Prostate gland (tissue), 2 donors: Measurements from ENCODE around the gene SNX10. TPM values are rescaled to one million over a fixed set of nuclear protein-coding genes. Genes with fewer than 3 reads are reported as not detected.

Source experiments
- DNase-seq: peaks from one replicate; pipeline ENCODE4 v3.0.0-alpha.2; 2019; ENCODE audit warnings: low spot score
- H3K27ac ChIP-seq, 2 donors: fragments of 200-600 bp; sonication (generic); 2 replicates each; pipeline ENCODE4 v1.5.1; 2017 to 2019
- H3K27me3 ChIP-seq: fragments of 200-600 bp; sonication (generic); replicated peaks from 2 replicates; pipeline ENCODE4 v1.5.1; 2019; ENCODE audit not compliant: insufficient read depth
- H3K36me3 ChIP-seq, 2 donors: fragments of 200-600 bp; sonication (generic); 1 replicate in 1 of 2; 2 replicates in 1 of 2; pipeline versions ENCODE4 v1.5.1 to v1.8.1; 2017 to 2019
- H3K4me1 ChIP-seq: fragments of 200-600 bp; sonication (generic); replicated peaks from 2 replicates; pipeline ENCODE4 v1.5.1; 2019
- H3K4me3 ChIP-seq, 2 donors: fragments of 200-600 bp; sonication (generic); 2 replicates each; pipeline ENCODE4 v1.5.1; 2017 to 2019
- H3K9me3 ChIP-seq: fragments of 200-600 bp; sonication (generic); 2 replicates; pipeline ENCODE4 v1.5.1; 2017
- POLR2A ChIP-seq: fragments of 450-650 bp; IDR thresholded peaks from one replicate; pipeline ENCODE4 v1.6.1; 2016; ENCODE audit warnings: antibody characterized with exemption, mild to moderate bottlenecking
- POLR2AphosphoS5 ChIP-seq: sonication (generic); formaldehyde crosslinking; IDR thresholded peaks from one replicate; pipeline ENCODE4 v1.6.1; 2017; ENCODE audit warnings: antibody characterized with exemption
- WGBS: methylation state at CpG from one replicate; pipeline ENCODE4 v1.1.5; 2018; 5-methylcytosine and 5-hydroxymethylcytosine counted together
- intact Hi-C: fragments of 100-400 bp; cut with DNase I; formaldehyde crosslinking; loops from one replicate; pipeline ENCODE4 v1.14.2; 2022
- total RNA-seq, 2 donors: library from RNA; depleted of rRNA; stranded (reverse); fragments of >200 nt; gene quantifications; one replicate each; pipeline ENCODE4 v1.1.0, GENCODE V29; 2016
- TF ChIP-seq, protein P1 (sequence below), 4 experiments: fragments of 200-600 bp in 2 of 4; fragments of 450-650 bp in 2 of 4; sonication (generic) in 2 of 4; IDR thresholded peaks; 1 replicate in 3 of 4; 2 replicates in 1 of 4; pipeline ENCODE4 v1.5.1; 2016 to 2019; ENCODE audit warnings: antibody characterized with exemption in 4 of 4, mild to moderate bottlenecking in 2 of 4, moderate library complexity in 2 of 4

The SNX10 gene
- total RNA-seq, 2 donors from 2014 or later: 4.7 to 6.8 TPM

DNA sequence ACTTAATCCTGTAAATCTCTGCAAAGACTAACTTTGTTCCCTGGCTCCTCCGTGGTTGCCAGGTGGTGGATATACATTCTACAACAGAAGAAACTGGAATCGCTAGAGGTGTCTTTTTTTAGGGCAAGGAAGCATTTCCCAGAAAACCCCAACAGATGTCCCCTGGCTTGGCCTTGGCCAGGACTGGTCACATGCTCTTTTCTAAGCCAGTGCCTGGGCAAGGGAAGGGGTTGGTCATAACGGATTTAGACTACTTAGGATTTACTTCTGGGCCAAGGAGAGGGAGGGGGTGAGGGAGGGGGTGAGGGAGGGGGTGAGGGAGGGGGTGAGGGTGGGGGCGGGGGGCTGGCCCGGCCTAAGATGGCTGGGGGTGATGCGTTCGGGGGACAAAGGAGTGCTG, 105.7 kb downstream of the SNX10 start:
- no peak for DNase-seq
- Histone ChIP-seq H3K27ac (no peak overlapping the region), H3K9me3 (no peaks in the 10 kb centered on the region), H3K27me3 (no peaks in the 10 kb centered on the region), H3K4me3 (no peak overlapping the region), H3K36me3 (no peaks in the 10 kb centered on the region), H3K4me1 (no peaks in the 10 kb centered on the region)
- TF ChIP-seq POLR2AphosphoS5: no peak
- no peak for TF ChIP-seq POLR2A
- TF ChIP-seq, protein P1, sequence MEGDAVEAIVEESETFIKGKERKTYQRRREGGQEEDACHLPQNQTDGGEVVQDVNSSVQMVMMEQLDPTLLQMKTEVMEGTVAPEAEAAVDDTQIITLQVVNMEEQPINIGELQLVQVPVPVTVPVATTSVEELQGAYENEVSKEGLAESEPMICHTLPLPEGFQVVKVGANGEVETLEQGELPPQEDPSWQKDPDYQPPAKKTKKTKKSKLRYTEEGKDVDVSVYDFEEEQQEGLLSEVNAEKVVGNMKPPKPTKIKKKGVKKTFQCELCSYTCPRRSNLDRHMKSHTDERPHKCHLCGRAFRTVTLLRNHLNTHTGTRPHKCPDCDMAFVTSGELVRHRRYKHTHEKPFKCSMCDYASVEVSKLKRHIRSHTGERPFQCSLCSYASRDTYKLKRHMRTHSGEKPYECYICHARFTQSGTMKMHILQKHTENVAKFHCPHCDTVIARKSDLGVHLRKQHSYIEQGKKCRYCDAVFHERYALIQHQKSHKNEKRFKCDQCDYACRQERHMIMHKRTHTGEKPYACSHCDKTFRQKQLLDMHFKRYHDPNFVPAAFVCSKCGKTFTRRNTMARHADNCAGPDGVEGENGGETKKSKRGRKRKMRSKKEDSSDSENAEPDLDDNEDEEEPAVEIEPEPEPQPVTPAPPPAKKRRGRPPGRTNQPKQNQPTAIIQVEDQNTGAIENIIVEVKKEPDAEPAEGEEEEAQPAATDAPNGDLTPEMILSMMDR (IDR thresholded peaks at IDR 0.05): no peak
- intact Hi-C loops: no loop called here
- 38% methylated on average over 7 of the region's 7 CpGs for WGBS

DNA sequence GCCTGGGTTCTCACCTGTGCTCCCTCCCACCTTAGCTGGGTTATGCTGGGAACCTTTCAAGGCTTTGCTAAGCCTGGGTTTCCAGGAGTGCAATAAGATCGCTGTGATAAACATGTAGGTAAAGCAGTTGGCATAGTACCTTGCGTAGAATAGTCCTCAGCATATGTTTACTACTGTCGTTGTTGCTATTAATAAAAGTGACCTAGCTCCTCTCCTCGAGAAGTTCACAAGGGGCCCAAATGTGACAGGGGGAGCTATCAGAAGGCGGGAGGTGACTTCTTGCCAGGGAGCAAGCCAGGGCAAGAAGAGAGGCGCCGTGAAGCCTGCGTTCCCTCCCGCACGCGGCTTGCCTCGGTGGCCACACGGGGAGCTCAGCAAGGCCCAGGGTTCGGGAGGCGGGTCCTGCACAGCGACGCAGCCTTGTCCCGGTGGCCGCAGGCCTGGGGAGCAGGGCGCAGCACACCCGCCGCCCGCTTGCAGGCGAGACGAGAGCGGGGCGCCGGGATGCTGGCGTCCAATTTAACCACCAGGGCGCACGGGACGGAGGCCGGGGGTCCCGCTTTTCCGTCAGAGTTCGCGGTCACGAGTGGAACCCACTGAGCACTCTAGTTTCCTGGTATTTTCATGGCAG, 106.2 kb downstream of the SNX10 start:
- whole genome bisulfite sequencing: 9% methylated on average over 10 of the region's 38 CpGs
- H3K27ac ChIP-seq: peak overlapping the region; percentile 64 to 66
- H3K4me1 ChIP-seq: no peaks in the 10 kb centered on the region
- no peaks in the 10 kb centered on the region for H3K9me3 ChIP-seq
- no peaks in the 10 kb centered on the region for H3K36me3 ChIP-seq
- DNase-seq: peak; percentile 20
- TF ChIP-seq POLR2A (no peak), POLR2AphosphoS5 (no peak)
- TF ChIP-seq, protein P1 (IDR thresholded peaks at IDR 0.05): no peak
- intact Hi-C loops: no loop called here
- H3K27me3 ChIP-seq: no peaks in the 10 kb centered on the region
- peak overlapping the region; percentile 44 to 57 for H3K4me3 ChIP-seq

DNA sequence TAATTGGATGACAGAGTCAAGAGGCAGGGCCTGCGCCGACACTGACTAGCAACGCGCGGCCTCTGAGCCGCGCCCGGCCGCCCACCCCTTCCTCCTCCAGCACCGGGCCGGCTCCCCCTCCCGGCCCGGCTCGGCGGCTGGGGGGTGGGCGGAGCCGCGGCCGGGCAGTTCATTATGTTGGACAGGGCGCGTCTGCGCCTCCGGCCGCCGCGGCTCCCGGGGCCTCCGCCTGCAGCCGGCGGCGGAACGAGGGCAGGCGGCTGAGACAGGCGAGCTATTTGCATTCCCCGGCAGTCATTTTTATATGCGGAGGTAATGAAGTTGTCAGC, 106.7 kb downstream of the SNX10 start:
- TF ChIP-seq, protein P1 (IDR thresholded peaks at IDR 0.05): peak in 1 of 4 experiments; percentile 1
- TF ChIP-seq POLR2AphosphoS5 (no peak), POLR2A (peak; percentile 23)
- Histone ChIP-seq H3K36me3 (no peaks in the 10 kb centered on the region), H3K4me1 (no peaks in the 10 kb centered on the region), H3K4me3 (peak overlapping the region; percentile 44 to 57), H3K27ac (peak overlapping the region; percentile 64 to 66), H3K9me3 (no peaks in the 10 kb centered on the region), H3K27me3 (no peaks in the 10 kb centered on the region)
- under 1% methylated on average over 36 of the region's 36 CpGs for WGBS
- peak; percentile 35 for DNase-seq
- intact Hi-C loops: no loop called here

DNA sequence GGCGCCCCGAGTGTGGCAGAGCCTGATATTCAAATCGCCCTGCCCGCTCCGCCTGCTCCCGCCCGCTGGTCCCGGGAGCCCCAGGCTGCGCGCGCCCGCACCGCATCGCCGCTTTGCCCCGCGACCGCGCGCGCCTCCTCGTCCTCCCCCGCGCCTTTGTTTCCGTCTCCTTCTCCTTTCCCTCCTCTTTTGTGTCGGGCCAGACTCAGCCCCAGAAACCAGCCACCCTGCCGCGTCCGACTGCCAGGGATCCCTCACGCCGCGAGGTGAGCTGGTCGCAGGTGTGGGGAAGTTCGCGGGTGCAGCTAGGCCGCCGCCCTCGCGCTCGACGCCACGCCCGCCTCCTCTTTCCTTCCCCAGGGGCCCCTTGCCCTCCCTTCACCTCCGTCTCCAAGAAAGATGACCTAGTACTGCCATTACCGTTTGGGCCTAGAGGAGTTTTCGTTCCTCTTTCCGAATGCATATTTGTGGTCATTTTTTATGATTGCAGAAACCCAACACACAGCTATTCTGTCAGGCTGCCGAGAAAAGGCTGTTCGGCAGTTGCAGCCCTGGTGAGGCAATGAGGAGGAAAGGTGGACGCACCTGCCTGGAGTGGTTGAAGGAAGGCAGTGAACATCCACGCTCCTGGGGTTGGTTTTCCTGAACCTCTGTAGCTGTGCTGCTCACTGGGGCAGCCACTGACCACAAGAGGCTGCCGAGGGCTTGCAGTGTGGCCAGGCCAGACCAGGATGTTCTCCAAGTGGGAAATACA, 107.3 kb downstream of the SNX10 start:
- intact Hi-C loops: no loop called here
- Histone ChIP-seq H3K9me3 (no peaks in the 10 kb centered on the region), H3K27me3 (no peaks in the 10 kb centered on the region), H3K4me1 (no peaks in the 10 kb centered on the region), H3K4me3 (peak overlapping the region; percentile 44 to 57), H3K36me3 (no peaks in the 10 kb centered on the region), H3K27ac (peak overlapping the region; percentile 64 to 66)
- peak; percentile 24 for DNase-seq
- 2% methylated on average over 52 of the region's 52 CpGs for WGBS
- TF ChIP-seq, protein P1 (IDR thresholded peaks at IDR 0.05): peak in 1 of 4 experiments; percentile 9
- TF ChIP-seq POLR2AphosphoS5 (peak; percentile 14), POLR2A (no peak)

DNA sequence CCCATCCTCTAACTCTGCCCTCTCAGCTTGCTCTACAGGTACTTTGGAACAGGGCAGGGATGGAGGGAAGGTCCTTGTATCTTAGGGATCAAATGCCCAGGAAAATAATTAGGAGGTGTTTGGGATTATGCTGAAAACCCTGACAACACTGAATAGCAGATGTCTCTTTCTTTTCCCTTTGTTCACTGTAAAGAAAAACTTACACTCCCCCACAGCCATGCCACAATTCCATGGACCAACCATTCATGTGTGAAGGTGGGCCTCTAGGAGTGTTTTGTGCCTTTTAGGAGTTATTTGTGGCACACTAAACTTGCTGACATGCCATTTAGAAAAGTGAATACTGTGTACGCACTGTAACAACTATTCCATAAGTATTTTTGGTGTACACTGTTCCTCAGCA, 108.1 kb downstream of the SNX10 start:
- Histone ChIP-seq H3K27ac (no peak overlapping the region), H3K27me3 (no peaks in the 10 kb centered on the region)
- 100% methylated on average over 1 of the region's 1 CpG for whole genome bisulfite sequencing

More for the DNA sequence above, 108.1 kb downstream of the SNX10 start:
- Histone ChIP-seq H3K4me3 (no peak overlapping the region), H3K36me3 (no peaks in the 10 kb centered on the region), H3K9me3 (no peaks in the 10 kb centered on the region), H3K4me1 (no peaks in the 10 kb centered on the region)
- DNase-seq: no peak
- intact Hi-C loops: no loop called here
- no peak for TF ChIP-seq POLR2A
- TF ChIP-seq, protein P1 (IDR thresholded peaks at IDR 0.05): no peak
- no peak for TF ChIP-seq POLR2AphosphoS5
